ENCODE data around the gene PRM1.
A peak's percentile ranks its signal among the peaks of the same experiment; 100 is the strongest.
"Not testable (repeated sequence)": the region's sequence is repeated elsewhere in the genome, so short reads cannot be mapped to it uniquely, and the experiment has no call there.

PRM1 gene

GRCh38 chr16:11297492-11298142 lies 16.5 kb upstream of the PRM1 start:
- DNase-seq (ENCODE audit: low read depth) = peak; percentile 39

- no peak for DNase-seq (ENCODE audit: low read depth)
Measured at GRCh38 chr16:11296706-11297491, 15.8 kb upstream of the PRM1 start.

- DNase-seq (ENCODE audit: low read depth) = no peak
Measured at GRCh38 chr16:11296351-11296705, 15.2 kb upstream of the PRM1 start.

- no peak for DNase-seq (ENCODE audit: low read depth)
Measured at GRCh38 chr16:11295672-11296071, 14.5 kb upstream of the PRM1 start.

- DNase-seq (ENCODE audit: low read depth) = no peak
Measured at GRCh38 chr16:11292076-11292748, 11.1 kb upstream of the PRM1 start.

GRCh38 chr16:11291091-11291703 lies 10.1 kb upstream of the PRM1 start:
- DNase-seq (ENCODE audit: low read depth) = no peak

GRCh38 chr16:11290102-11290893 lies 9.2 kb upstream of the PRM1 start:
- no peak for DNase-seq (ENCODE audit: low read depth)

- DNase-seq (ENCODE audit: low read depth) = not testable (repeated sequence)
Measured at GRCh38 chr16:11289696-11290095, 8.6 kb upstream of the PRM1 start.

GRCh38 chr16:11289202-11289601 lies 8.1 kb upstream of the PRM1 start:
- no peak for DNase-seq (ENCODE audit: low read depth)

GRCh38 chr16:11285842-11286241 lies 4.7 kb upstream of the PRM1 start:
- no peak for DNase-seq (ENCODE audit: low read depth)

- no peak for DNase-seq (ENCODE audit: low read depth)
Measured at GRCh38 chr16:11283820-11284248, 2.7 kb upstream of the PRM1 start.

- DNase-seq (ENCODE audit: low read depth) = no peak
Measured at GRCh38 chr16:11278681-11279628, 2.2 kb downstream of the PRM1 start.

GRCh38 chr16:11277607-11278337 lies 3.4 kb downstream of the PRM1 start:
- no peak for DNase-seq (ENCODE audit: low read depth)

- no peak for DNase-seq (ENCODE audit: low read depth)
Measured at GRCh38 chr16:11276896-11277593, 4.1 kb downstream of the PRM1 start.

GRCh38 chr16:11276143-11276895 lies 4.8 kb downstream of the PRM1 start, which contains the start of gene PRM2:
Gene PRM2 (minus strand): TSS chr16:11276480. CDS start chr16:11276370, 110 bp downstream.
- no peak for DNase-seq (ENCODE audit: low read depth)

- no peak for DNase-seq (ENCODE audit: low read depth)
Measured at GRCh38 chr16:11274964-11275363, 6.2 kb downstream of the PRM1 start.

- DNase-seq (ENCODE audit: low read depth) = no peak
Measured at GRCh38 chr16:11273721-11274324, 7.3 kb downstream of the PRM1 start.
